HEK293 (cell line): ENCODE data around the gene CARD8.
"Not testable (repeated sequence)": the region's sequence is repeated elsewhere in the genome, so short reads cannot be mapped to it uniquely, and the experiment has no call there.

Experiments
- CTCF ChIA-PET: fragments of 350-600 bp; formaldehyde crosslinking; extraction: SDS; loops from one replicate; lab custom pipeline; 2021; ENCODE audit warnings: antibody characterized with exemption; lab: Yijun Ruan, JAX
- POLR2A ChIA-PET: fragments of 300-600 bp; formaldehyde crosslinking; extraction: SDS; loops from one replicate; lab custom pipeline; 2020; ENCODE audit warnings: antibody characterized with exemption, inconsistent platforms; lab: Yijun Ruan, JAX
- H3K27ac ChIP-seq: fragments of 200-500 bp; sonication (Bioruptor generic); 2 replicates; pipeline ENCODE4 v1.5.1; 2014; ENCODE audit warnings: low read depth, low read length, control low read depth, inconsistent platforms; ENCODE audit errors: extremely low read depth
- H3K36me3 ChIP-seq, 2 experiments: fragments of 200-500 bp in 1 of 2; sonication (Bioruptor generic) in 1 of 2; 1 replicate in 1 of 2; 2 replicates in 1 of 2; pipeline ENCODE4 v1.5.1; 2014 to 2017; ENCODE audit warnings: inconsistent platforms in 2 of 2, low read length in 2 of 2; ENCODE audit not compliant: control insufficient read depth in 2 of 2, insufficient read depth in 1 of 2
- H3K4me1 ChIP-seq: fragments of 200-500 bp; sonication (Bioruptor generic); 2 replicates; pipeline ENCODE4 v1.5.1; 2014; ENCODE audit warnings: mild to moderate bottlenecking, low read length, inconsistent platforms; ENCODE audit not compliant: control insufficient read depth, insufficient read depth
- H3K4me3 ChIP-seq: 2 replicates; pipeline ENCODE4 v1.5.1; 2011; ENCODE audit warnings: low read depth, mild to moderate bottlenecking, control low read depth, low read length, moderate library complexity
- H3K9me3 ChIP-seq: fragments of 200-500 bp; sonication (Bioruptor generic); 2 replicates; pipeline ENCODE4 v1.5.1; 2014; ENCODE audit warnings: low read depth, low read length, inconsistent platforms; ENCODE audit not compliant: control insufficient read depth, insufficient read depth
- BCL6B ChIP-seq: fragments of 450-650 bp; formaldehyde crosslinking; IDR thresholded peaks from 2 replicates; pipeline ENCODE4 v1.5.1; 2017; ENCODE audit warnings: missing biosample characterization, missing genetic modification characterization
- KLF9 ChIP-seq: fragments of 450-650 bp; formaldehyde crosslinking; IDR thresholded peaks from 2 replicates; pipeline ENCODE4 v1.5.1; 2016; ENCODE audit warnings: missing biosample characterization, missing genetic modification characterization, low read depth
- OVOL3 ChIP-seq: fragments of 450-650 bp; formaldehyde crosslinking; IDR thresholded peaks from 2 replicates; pipeline ENCODE4 v1.5.1; 2016; ENCODE audit warnings: missing biosample characterization, missing genetic modification characterization
- PBX3 ChIP-seq: sonication (generic); formaldehyde crosslinking; IDR thresholded peaks from 2 replicates; pipeline ENCODE4 v1.8.1; 2022; ENCODE audit warnings: mild to moderate bottlenecking, moderate library complexity, missing genetic modification reagents
- ZBTB26 ChIP-seq: fragments of 450-650 bp; formaldehyde crosslinking; optimal IDR thresholded peaks from 2 replicates; pipeline ENCODE3; 2016; ENCODE audit warnings: missing biosample characterization, mild to moderate bottlenecking, missing genetic modification characterization
- ZNF175 ChIP-seq: fragments of 450-650 bp; formaldehyde crosslinking; IDR thresholded peaks from 2 replicates; pipeline ENCODE4 v1.5.1; 2016; ENCODE audit warnings: missing biosample characterization, missing genetic modification characterization
- ZNF211 ChIP-seq: fragments of 450-650 bp; formaldehyde crosslinking; IDR thresholded peaks from 2 replicates; pipeline ENCODE4 v1.5.1; 2016; ENCODE audit warnings: low read depth, missing biosample characterization, missing genetic modification characterization
- ZNF221 ChIP-seq: fragments of 450-650 bp; formaldehyde crosslinking; IDR thresholded peaks from 2 replicates; pipeline ENCODE4 v1.5.1; 2017; ENCODE audit warnings: missing biosample characterization, missing genetic modification characterization, borderline replicate concordance
- ZNF292 ChIP-seq: fragments of 450-650 bp; formaldehyde crosslinking; IDR thresholded peaks from 2 replicates; pipeline ENCODE4 v1.5.1; 2016; ENCODE audit warnings: low read depth, missing biosample characterization, missing genetic modification characterization, borderline replicate concordance
- ZNF302 ChIP-seq: fragments of 450-650 bp; formaldehyde crosslinking; IDR thresholded peaks from 2 replicates; pipeline ENCODE4 v1.5.1; 2016; ENCODE audit warnings: missing biosample characterization, missing genetic modification characterization, low read depth
- ZNF324 ChIP-seq: fragments of 450-650 bp; formaldehyde crosslinking; IDR thresholded peaks from 2 replicates; pipeline ENCODE4 v1.5.1; 2016; ENCODE audit warnings: missing biosample characterization, missing genetic modification characterization
- ZNF354C ChIP-seq: fragments of 450-650 bp; formaldehyde crosslinking; IDR thresholded peaks from 2 replicates; pipeline ENCODE4 v1.5.1; 2016; ENCODE audit warnings: missing biosample characterization, missing genetic modification characterization, low read depth, borderline replicate concordance
- ZNF366 ChIP-seq: fragments of 450-650 bp; formaldehyde crosslinking; conservative IDR thresholded peaks from 2 replicates; pipeline ENCODE4 v1.5.1; 2016; ENCODE audit warnings: missing biosample characterization, missing genetic modification characterization
- ZNF580 ChIP-seq: fragments of 450-650 bp; formaldehyde crosslinking; IDR thresholded peaks from 2 replicates; pipeline ENCODE4 v1.5.1; 2016; ENCODE audit warnings: missing biosample characterization, missing genetic modification characterization
- ZNF660 ChIP-seq: fragments of 450-650 bp; IDR thresholded peaks from 2 replicates; pipeline ENCODE4 v1.5.1; 2018; ENCODE audit warnings: missing biosample characterization, mild to moderate bottlenecking, missing genetic modification characterization
- ZNF768 ChIP-seq: fragments of 450-650 bp; formaldehyde crosslinking; IDR thresholded peaks from 2 replicates; pipeline ENCODE4 v1.5.1; 2018; ENCODE audit warnings: missing biosample characterization, mild to moderate bottlenecking, missing genetic modification characterization
- ZSCAN23 ChIP-seq: fragments of 450-650 bp; formaldehyde crosslinking; IDR thresholded peaks from 2 replicates; pipeline ENCODE4 v1.5.1; 2016; ENCODE audit warnings: missing biosample characterization, missing genetic modification characterization

The CARD8 gene

GRCh38 chr19:48246101-48246500 lies 9.6 kb downstream of the CARD8 start:
- Histone ChIP-seq H3K4me1 (no peaks in the 10 kb centered on the region; the same call in 1 of the 2 replicates), H3K4me3 (no peak overlapping the region), H3K9me3 (no peaks in the 10 kb centered on the region), H3K36me3 (peaks cover 28% of the 10 kb centered on the region in 2 experiments), H3K27ac (no peak overlapping the region)
- CTCF ChIA-PET: interaction anchor here (1.0 to 1.6 kb wide), 2 partner anchors 13 to 14 kb away, joined by 4 read pairs; no protein-coding TSS in a partner anchor
- POLR2A ChIA-PET: no interaction called here
- TF ChIP-seq ZNF580: no peak
- TF ChIP-seq ZNF660 (tag by site-specific recombination): 0 out of 2 replicates have a peak, but pooled peaks have one; percentile 34

- ChIA-PET CTCF (interaction anchor here (1.5 to 1.7 kb wide), 2 partner anchors 11 to 44 kb away, joined by 3 to 5 read pairs; no protein-coding TSS in a partner anchor), POLR2A (no interaction called here)
- Histone ChIP-seq H3K27ac (no peak overlapping the region), H3K36me3 (peaks cover 32 to 34% of the 10 kb centered on the region in 2 experiments), H3K4me3 (no peak overlapping the region), H3K9me3 (no peaks in the 10 kb centered on the region), H3K4me1 (no peaks in the 10 kb centered on the region)
- TF ChIP-seq ZNF366 (no peak), OVOL3 (no peak), ZNF302 (no peak), ZNF324 (no peak), ZSCAN23 (tag by site-specific recombination) (no peak), KLF9 (tag by site-specific recombination) (no peak), PBX3 (CRISPR knock-in tag) (no peak), ZNF354C (tag by site-specific recombination) (no peak), BCL6B (no peak), ZBTB26 (no peak), ZNF211 (no peak), ZNF768 (tag by site-specific recombination) (no peak), ZNF292 (no peak), ZNF221 (tag by site-specific recombination) (no peak), ZNF175 (tag by site-specific recombination) (no peak)
Measured at GRCh38 chr19:48244281-48244680, 11.4 kb downstream of the CARD8 start.

- H3K4me1 ChIP-seq, CTCF ChIA-PET, H3K4me3 ChIP-seq, H3K27ac ChIP-seq, POLR2A ChIA-PET, H3K9me3 ChIP-seq: not testable (repeated sequence)
- peaks cover 16 to 35% of the 10 kb centered on the region in 2 experiments for H3K36me3 ChIP-seq
Measured at GRCh38 chr19:48241771-48242170, 13.9 kb downstream of the CARD8 start.
